ENCODE results near the gene MLKL. TPM values are rescaled to one million over a fixed set of nuclear protein-coding genes. Genes with fewer than 3 reads are reported as not detected.

The MLKL gene
- total RNA-seq: 10 to 100 TPM; 36.7 to 42.0 TPM

- Mint-ChIP-seq H3K27me3 (no peaks in the 10 kb centered on the region), H3K36me3 (ENCODE audit: low read depth) (peaks cover 21% of the 10 kb centered on the region), H3K9me3 (no peaks in the 10 kb centered on the region), H3K4me3 (peak within 1 kb of the TSS; percentile 99), H3K4me1 (peaks cover 58% of the 10 kb centered on the region), H3K27ac (peak within 1 kb of the TSS; percentile 99)
- DNase-seq: peak; percentile 56
- POLR2A ChIA-PET: interaction anchor here (0.5 to 2.0 kb wide), 3 partner anchors 17 to 519 kb away, joined by 3 to 9 read pairs (median 3); partner anchors contain the start of gene RFWD3
- CTCF ChIA-PET: interaction anchor here (0.6 to 2.5 kb wide), 9 partner anchors 12 to 318 kb away, joined by 3 to 12 read pairs (median 3); partner anchors contain the start of gene RFWD3
Measured at GRCh38 chr16:74700438-74701225, at the start of gene MLKL. TSS of gene MLKL (minus strand) at chr16:74700862. CDS start at chr16:74695757, 5,105 bp downstream.

DNA sequence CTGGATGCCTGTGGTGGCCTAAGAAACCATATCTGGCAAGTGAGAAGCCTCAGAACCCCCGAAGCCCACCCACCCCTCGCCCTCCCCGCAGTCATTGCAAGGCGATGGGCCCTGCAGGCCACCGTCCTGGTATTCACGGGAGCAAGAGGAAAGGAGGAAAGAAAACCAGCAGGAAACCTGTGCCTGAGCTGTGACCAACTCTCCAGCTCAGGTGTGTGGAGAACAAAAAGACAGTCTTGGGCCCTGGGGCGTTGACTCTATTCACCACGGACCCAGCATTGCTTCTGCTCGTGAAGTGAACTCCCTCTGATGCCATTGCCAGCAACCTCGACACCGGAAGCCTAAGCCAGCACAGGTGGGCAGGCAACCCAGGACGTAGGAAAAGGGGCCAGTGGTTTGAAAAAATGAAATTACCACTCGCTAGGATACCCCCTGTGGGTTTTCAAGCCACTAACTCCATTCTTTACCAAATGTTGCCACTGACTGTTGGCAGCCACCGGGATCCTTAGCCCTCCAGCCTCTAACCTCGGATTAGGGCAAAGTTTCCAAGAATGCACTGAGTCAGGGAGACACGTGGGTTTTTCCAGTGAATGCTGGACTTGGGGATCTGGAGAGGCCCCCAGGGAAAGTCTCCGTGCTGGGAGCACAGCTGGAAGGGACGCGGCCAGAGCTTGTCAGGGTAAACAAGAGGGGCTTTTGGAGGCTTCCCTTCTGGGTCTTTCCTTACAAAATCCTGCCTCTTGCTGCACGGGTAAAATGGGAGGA, 48.8 kb upstream of the MLKL start:
- no peak overlapping the region for H3K4me3 Mint-ChIP-seq

GRCh38 chr16:74748616-74749026, 48.0 kb upstream of the MLKL start:
- Mint-ChIP-seq H3K36me3 (ENCODE audit: low read depth) (no peaks in the 10 kb centered on the region), H3K9me3 (no peaks in the 10 kb centered on the region), H3K4me1 (no peaks in the 10 kb centered on the region), H3K27ac (no peak overlapping the region), H3K4me3 (no peak overlapping the region), H3K27me3 (peaks cover 2% of the 10 kb centered on the region)
- CTCF ChIA-PET: no interaction called here
- DNase-seq: no peak
- POLR2A ChIA-PET: no interaction called here

More for the DNA sequence above, 48.8 kb upstream of the MLKL start:
- H3K4me1 Mint-ChIP-seq: no peaks in the 10 kb centered on the region
- CTCF ChIA-PET: no interaction called here
- no peak overlapping the region for H3K27ac Mint-ChIP-seq
- H3K36me3 Mint-ChIP-seq (ENCODE audit: low read depth): no peaks in the 10 kb centered on the region
- POLR2A ChIA-PET: interaction anchor here (0.5 kb wide), 1 partner anchor 82 kb away, joined by 6 read pairs; no protein-coding TSS in a partner anchor
- H3K27me3 Mint-ChIP-seq: peaks cover 2% of the 10 kb centered on the region
- DNase-seq: no peak
- no peaks in the 10 kb centered on the region for H3K9me3 Mint-ChIP-seq

- Mint-ChIP-seq H3K4me1 (no peaks in the 10 kb centered on the region), H3K36me3 (ENCODE audit: low read depth) (no peaks in the 10 kb centered on the region), H3K4me3 (no peak overlapping the region), H3K27me3 (peaks cover 2% of the 10 kb centered on the region), H3K9me3 (no peaks in the 10 kb centered on the region), H3K27ac (no peak overlapping the region)
- POLR2A ChIA-PET: no interaction called here
- CTCF ChIA-PET: interaction anchor here (0.6 kb wide), 1 partner anchor 46 kb away, joined by 3 read pairs; no protein-coding TSS in a partner anchor
- DNase-seq: no peak
Measured at GRCh38 chr16:74747716-74748615, 47.3 kb upstream of the MLKL start.

DNA sequence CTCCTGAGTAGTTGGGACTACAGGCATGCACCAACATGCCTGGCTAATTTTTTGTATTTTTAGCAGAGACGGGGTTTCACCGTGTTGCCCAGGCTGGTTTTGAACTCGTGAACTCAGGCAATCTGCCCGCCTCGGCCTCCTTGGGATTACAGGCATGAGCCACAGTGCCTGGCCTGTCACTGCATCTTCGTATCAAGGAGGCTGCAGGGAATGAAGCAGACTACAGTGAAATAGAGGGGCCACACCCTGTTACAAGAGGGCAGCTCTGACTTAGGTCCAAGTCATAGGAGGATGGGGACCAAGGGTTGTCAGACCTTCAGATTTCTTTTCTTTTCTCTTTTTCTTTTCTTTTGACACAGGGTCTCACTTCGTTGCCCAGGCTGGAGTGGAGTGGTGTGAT, 45.3 kb upstream of the MLKL start:
- Mint-ChIP-seq H3K9me3 (no peaks in the 10 kb centered on the region), H3K27ac (no peak overlapping the region), H3K27me3 (no peaks in the 10 kb centered on the region), H3K36me3 (ENCODE audit: low read depth) (no peaks in the 10 kb centered on the region), H3K4me1 (no peaks in the 10 kb centered on the region), H3K4me3 (no peak overlapping the region)
- ChIA-PET POLR2A (no interaction called here), CTCF (no interaction called here)
- DNase-seq: no peak

DNA sequence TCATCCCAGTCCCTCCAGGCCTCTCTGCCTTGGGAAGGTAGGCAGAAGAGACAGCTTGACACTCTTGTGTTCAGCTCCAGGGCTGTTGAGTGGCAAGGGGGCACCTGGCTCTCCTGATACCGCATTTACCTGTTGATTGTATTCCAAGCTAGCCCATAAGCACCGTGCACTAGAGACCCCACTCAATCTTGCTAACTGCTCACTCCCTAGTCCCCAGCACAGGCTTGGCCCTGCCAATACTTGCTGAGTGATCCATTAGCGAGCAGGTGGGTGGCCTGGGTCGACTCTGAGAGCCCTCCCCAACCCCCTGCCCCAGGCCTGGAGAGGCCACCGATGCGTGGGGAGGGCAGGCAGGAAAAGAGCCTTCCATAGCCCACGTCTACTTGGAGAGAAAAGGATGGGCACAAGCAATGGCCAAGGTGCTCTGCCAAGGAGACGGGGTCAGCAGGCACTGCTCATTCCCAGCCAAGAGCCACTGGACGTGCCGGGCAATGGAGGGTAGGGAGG, 44.5 kb upstream of the MLKL start:
- ChIA-PET POLR2A (no interaction called here), CTCF (no interaction called here)
- Mint-ChIP-seq H3K36me3 (ENCODE audit: low read depth) (no peaks in the 10 kb centered on the region), H3K9me3 (no peaks in the 10 kb centered on the region), H3K4me3 (no peak overlapping the region), H3K4me1 (no peaks in the 10 kb centered on the region), H3K27ac (no peak overlapping the region), H3K27me3 (no peaks in the 10 kb centered on the region)
- no peak for DNase-seq

DNA sequence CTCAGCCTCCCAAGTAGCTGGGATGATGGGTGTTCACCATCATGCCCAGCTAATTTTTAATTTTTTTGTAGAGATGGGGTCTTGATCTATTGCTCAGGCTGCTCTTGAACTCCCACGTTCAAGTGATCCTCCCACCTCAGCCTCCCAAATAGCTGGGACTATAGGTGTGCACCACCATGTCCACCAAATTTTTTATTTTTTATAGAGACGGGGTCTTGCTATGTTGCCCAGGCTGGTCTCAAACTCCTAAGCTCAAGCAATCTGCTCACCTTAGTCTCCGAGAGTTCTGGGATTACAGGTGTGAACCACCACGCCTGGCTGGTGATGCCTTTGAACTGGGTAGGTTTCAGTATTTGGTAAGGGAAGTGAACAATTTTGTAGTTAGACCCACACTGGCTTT, 43.9 kb upstream of the MLKL start:
- CTCF ChIA-PET: no interaction called here
- DNase-seq: no peak
- H3K4me1 Mint-ChIP-seq: no peaks in the 10 kb centered on the region
- no peak overlapping the region for H3K4me3 Mint-ChIP-seq
- no peak overlapping the region for H3K27ac Mint-ChIP-seq
- H3K9me3 Mint-ChIP-seq: no peaks in the 10 kb centered on the region
- H3K36me3 Mint-ChIP-seq (ENCODE audit: low read depth): no peaks in the 10 kb centered on the region
- H3K27me3 Mint-ChIP-seq: no peaks in the 10 kb centered on the region
- POLR2A ChIA-PET: no interaction called here

DNA sequence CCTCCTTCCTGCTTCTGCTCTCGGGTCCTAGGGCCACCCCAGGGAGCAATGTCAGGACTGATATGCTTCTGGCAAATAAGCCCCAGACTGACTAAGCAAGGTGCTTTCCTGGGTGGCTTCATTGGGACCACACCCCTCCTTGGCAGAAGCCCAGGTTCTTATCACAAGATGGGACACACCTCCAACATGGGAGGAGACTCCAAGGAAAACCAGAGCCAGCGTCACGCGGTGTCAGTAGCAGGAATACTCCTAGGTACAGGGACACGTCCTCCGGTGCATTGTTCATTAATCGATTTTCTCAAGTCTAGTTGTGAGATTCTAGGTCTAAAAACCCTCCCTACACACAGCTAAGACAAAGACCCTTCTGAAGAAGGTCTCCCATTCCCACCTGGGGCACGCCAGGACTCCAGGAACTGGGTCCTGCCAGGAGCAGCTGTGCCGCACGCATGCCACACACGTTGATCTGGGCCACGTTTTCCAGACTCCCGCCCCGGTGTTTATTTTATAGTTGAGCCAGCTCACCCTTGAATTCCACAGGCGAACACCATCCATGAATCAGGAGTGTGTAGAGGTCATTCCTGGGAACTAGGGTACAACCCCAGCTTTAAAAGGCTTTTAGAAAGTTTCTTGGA, 43.1 kb upstream of the MLKL start:
- DNase-seq: no peak
- H3K27me3 Mint-ChIP-seq: no peaks in the 10 kb centered on the region
- H3K9me3 Mint-ChIP-seq: no peaks in the 10 kb centered on the region
- H3K36me3 Mint-ChIP-seq (ENCODE audit: low read depth): no peaks in the 10 kb centered on the region
- no peak overlapping the region for H3K4me3 Mint-ChIP-seq
- POLR2A ChIA-PET: no interaction called here
- H3K4me1 Mint-ChIP-seq: no peaks in the 10 kb centered on the region
- CTCF ChIA-PET: no interaction called here
- H3K27ac Mint-ChIP-seq: no peak overlapping the region

- POLR2A ChIA-PET: no interaction called here
- no peaks in the 10 kb centered on the region for H3K27me3 Mint-ChIP-seq
- H3K27ac Mint-ChIP-seq: no peak overlapping the region
- H3K36me3 Mint-ChIP-seq (ENCODE audit: low read depth): no peaks in the 10 kb centered on the region
- no peaks in the 10 kb centered on the region for H3K4me1 Mint-ChIP-seq
- DNase-seq: no peak
- CTCF ChIA-PET: no interaction called here
- H3K9me3 Mint-ChIP-seq: no peaks in the 10 kb centered on the region
- no peak overlapping the region for H3K4me3 Mint-ChIP-seq
Measured at GRCh38 chr16:74743045-74743667, 42.5 kb upstream of the MLKL start.

DNA sequence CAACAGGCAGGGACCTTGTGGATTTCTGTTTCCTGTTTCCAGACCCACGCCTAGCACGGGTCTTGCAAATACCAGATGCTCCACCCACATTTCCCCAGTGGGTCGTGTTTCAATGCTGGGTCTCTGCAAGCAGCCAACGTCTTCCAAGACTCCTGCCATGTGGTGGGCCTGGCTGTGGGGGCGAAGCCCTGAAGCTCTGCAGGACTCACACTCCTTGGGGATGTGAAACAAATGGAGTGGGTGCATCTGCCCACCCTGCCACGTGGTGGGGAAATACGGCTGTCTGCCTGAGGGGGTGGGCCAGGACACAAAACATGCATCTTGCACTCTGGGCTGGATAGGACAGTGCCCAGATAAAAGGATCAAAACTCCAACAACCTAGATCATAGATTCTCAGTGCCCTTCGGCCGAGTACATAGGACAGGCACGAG, 41.4 kb upstream of the MLKL start:
- Mint-ChIP-seq H3K4me1 (no peaks in the 10 kb centered on the region), H3K27ac (no peak overlapping the region), H3K27me3 (no peaks in the 10 kb centered on the region), H3K9me3 (no peaks in the 10 kb centered on the region), H3K4me3 (no peak overlapping the region), H3K36me3 (ENCODE audit: low read depth) (no peaks in the 10 kb centered on the region)
- CTCF ChIA-PET: interaction anchor here (1.4 to 1.7 kb wide), 2 partner anchors 10 to 17 kb away, joined by 4 to 5 read pairs; no protein-coding TSS in a partner anchor
- POLR2A ChIA-PET: no interaction called here
- DNase-seq: no peak

- Mint-ChIP-seq H3K4me3 (no peak overlapping the region), H3K27me3 (no peaks in the 10 kb centered on the region), H3K27ac (no peak overlapping the region), H3K36me3 (ENCODE audit: low read depth) (no peaks in the 10 kb centered on the region), H3K4me1 (no peaks in the 10 kb centered on the region), H3K9me3 (no peaks in the 10 kb centered on the region)
- ChIA-PET CTCF (interaction anchor here (1.4 to 1.7 kb wide), 2 partner anchors 8 to 16 kb away, joined by 4 to 5 read pairs; no protein-coding TSS in a partner anchor), POLR2A (no interaction called here)
- DNase-seq: no peak
Measured at GRCh38 chr16:74740795-74741304, 40.2 kb upstream of the MLKL start.
